Measurements from ENCODE around the gene SLC9A4.

Gene SLC9A4

DNA sequence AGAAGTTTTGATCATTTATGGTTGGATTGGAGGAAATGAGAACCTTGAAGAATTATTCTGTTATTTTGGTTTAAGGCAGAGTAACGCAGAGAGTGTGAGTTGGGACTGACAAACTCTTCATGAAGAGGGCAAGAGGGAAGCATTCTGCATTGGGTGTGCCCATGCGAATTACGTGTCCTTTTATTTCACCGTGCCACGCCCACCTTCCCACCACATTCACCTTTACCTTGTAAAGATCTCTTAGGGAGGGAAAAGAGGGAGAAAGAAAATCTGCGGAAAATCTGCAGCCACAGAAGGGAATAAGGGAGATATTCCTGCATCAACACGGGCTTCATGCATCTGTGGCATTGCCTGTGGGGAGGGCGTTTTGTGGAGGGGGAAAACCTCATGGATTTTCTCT is 31.8 kb downstream of the SLC9A4 start:
- DNase-seq: no peak

DNA sequence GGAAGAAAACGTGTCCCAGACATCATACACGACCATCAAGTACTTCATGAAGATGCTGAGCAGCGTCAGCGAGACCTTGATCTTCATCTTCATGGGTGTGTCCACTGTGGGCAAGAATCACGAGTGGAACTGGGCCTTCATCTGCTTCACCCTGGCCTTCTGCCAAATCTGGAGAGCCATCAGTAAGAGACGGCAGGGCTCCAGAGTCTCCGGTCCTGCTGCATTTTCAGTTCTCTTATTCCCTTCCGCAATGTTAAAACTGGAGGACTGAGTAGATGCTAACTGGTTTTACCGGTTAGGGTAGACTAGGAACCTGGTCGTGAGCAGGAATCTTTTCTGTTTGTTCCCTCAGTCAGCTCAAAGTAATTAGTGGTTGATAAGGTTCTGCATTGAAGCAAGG is 32.3 kb downstream of the SLC9A4 start:
- peak; percentile 56 for DNase-seq

DNA sequence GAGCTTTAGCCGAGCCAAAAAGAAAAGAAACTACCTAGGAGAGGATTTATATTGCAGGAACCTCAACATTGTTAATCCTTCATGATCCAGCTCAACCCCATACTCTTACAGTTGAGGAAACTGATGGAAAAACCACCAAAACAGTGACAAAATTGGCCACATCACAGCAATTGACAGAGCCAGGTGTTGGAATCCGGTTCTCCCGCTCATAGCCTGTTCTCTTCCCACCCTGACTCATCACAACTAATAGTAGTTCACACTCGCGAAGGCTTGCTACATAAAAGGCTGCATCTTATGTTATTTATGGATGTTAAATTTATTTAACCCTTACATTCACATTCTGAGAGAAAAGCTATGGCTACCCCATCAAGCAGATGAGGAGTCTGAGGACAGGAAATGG is 33.7 kb downstream of the SLC9A4 start:
- DNase-seq: no peak

DNA sequence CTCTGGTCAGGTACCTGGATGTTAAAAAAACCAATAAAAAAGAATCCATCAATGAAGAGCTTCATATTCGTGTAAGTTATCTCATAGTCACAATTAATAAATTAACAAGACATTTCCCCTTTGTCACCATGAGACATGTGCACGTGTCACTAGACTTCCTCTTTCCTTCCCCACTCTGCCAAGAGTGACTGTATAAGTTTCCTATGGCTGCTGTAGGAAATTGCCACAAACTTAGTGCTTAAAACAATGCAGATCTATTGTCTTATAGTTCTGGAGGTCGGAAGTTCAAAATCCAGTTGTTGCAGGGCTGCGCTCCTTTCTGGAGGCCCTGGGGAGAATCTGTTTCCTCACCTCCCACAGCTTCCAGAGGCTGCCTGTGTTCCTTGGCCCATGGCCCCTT is 35.8 kb downstream of the SLC9A4 start:
- DNase-seq: no peak

DNA sequence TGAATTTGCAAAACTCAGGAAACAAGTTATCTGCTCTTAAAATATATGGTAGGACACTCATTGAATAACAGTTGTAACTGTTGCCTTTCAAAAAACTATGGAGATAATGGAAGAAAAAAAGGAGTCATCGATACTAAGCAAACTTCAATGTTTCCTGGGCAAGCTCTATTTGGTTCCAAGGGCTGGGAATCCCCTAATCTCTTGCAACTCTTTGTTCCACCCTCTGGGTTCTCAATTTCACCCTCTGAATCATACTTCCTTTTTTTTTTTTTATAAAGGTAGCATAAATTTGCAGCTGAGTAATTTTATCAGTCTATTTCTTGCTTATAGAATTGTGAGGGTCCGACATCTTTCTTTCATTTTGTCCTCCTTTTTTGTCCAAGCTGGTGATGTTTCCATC is 36.7 kb downstream of the SLC9A4 start:
- no peak for DNase-seq

DNA sequence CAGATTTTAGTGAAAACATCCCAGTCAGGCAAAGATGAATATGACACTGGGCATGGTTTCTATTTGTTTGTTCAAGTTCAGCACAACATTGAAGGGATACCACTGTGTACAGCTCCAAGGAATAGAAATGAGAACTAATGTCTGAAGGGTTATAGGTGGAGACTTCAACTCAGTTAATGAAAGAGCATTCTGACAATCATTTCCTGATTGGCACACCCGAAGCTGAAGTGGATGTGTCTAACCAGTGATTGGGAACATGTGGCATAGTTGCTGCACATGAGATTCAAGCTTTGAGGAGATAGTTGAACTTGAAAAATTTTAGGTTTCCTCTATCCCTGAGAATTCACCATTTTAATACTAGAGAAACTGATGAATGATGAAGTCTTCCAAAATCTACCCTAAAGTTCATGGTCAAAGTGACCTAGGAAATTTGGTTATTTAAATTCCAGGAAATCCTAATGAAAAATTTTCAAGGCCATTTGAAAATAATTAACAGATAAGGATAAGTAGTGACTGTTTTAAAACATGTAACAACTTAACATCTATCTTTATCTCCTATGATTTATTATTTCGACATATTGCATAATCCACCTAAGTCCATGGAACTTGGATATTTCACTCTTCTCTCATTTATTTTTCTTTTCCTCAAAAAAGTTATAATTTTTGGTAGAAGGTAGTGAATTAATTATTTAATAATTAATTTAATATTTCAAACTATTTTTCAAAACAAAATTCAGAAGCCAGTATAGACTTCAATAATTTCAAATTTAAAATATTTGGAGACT is 38.0 kb downstream of the SLC9A4 start:
- DNase-seq: no peak

DNA sequence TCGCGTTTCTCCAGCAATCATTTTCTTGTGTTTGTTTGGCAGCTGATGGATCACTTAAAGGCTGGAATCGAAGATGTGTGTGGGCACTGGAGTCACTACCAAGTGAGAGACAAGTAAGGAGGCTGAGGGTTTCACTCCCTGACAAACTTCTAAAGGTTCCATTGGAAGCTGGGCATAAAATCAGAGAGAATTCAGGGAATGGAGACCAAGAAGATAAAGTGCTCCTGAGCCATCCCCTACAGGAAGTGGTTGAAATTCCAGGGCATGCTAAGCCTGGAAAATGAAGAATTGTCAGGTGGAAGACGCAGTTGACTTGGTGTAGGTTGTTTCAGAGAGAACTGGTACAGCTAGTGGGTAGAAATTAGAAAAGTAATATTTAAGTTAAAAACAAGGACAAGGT is 39.1 kb downstream of the SLC9A4 start:
- no peak for DNase-seq

DNA sequence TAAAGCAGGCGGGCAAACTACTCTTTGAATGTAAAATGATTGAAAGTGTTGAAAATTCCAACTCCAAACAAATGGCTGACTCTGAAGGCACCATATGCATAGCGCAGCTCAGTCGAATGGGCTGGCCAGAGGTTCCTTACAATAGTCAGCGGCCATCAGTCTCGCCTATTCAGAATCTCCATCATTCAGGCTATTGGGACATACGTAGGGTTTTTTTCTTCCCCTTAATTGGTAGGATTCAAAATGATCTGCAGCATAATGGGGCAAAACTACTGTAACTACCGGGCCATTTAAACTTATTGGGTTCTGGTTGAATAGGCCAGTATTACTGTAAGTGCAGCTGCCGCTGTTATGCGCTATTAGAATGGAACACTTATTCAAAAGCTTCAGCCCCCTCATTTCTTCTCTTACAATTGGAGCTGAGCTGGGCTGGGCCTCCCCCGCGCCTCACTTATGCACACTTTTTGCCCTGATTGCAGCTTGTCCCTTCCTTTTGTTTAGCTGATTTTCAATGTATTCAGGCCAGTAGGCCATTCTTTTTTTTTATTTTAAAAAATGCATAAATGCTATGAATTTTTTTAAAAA is 40.4 kb downstream of the SLC9A4 start:
- no peak for DNase-seq

DNA sequence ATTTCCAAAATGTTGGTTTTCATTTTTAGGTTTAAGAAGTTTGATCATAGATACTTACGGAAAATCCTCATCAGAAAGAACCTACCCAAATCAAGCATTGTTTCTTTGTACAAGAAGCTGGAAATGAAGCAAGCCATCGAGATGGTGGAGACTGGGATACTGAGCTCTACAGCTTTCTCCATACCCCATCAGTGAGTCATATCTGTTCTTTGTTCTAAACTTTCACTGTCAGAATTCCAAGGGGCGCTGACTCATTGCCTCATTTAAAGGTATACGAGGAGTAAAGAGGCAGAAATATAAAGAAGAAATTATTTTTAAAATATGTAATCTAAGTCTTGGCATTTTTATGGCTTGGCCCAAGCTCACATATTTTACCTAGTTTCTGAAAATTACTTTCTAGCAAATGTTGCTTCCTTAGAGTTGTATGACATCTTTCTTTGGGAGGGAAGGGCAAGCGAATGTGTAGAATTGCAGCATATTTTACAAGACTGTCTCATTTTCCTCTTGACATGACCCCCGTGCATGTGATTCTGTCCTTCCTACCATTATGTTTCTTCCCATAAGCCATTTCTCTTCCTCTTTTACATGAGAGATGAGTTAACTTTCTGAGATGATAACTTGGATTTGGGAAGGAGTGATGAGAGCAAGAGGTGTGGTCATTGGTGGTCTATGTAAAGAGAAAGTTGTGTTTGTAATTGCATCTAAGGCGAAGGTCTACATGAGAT is 41.2 kb downstream of the SLC9A4 start:
- no peak for DNase-seq

DNA sequence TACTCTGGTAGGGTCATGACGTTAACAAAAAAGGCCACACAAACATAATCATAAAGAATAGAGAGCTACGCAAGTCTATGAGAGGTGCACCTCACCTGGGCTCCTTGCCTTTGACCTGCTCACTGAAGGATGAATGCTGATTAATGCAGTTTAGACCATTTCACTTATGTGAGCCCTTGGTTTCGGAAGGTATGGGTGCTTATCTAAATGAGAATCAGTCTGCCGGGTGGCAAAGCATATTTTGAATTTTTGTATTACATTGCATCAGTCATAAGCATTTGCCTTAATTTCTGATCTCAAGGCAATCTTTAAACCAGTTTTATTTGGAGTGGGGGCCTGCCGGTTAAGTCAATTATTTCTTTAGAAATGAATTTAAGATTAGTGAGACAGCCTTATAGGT is 42.8 kb downstream of the SLC9A4 start:
- no peak for DNase-seq

DNA sequence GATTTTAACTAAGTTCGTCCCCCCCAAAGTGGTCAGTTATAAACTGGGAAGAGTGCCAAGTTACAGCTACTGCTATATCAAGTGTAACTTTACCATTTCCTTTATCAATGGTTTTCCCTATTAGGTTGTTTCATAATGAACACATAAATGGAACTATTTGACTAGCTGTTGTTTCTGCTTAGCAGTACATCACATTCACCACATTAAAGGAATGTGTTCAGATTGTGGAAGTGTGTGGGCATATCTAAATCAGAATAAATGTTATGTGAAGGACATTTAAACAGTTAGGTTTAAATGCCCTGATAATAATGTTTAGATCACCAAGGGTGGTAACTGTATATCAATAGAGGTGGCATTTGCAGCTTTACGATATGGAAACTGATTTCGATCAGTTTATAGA is 45.1 kb downstream of the SLC9A4 start:
- DNase-seq: no peak

DNA sequence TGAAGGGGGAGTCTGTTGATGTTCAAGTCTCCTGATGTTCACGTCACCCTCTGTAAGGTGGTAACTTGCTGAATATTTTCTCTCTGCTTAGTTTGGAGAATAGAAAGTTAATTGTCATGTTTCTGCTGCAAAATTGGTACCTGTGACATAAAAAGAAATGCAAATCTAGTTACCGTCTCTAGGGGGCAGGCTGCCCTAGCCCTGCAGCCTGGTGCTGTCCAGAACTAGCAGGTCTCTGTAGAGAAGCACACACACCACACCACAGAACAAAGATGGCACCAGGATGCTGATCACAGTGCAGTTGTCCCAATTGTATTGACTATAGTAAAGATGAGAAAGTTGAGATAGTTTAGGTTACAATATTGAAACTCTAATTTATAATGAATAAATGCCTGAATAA is 47.0 kb downstream of the SLC9A4 start:
- no peak for DNase-seq

DNA sequence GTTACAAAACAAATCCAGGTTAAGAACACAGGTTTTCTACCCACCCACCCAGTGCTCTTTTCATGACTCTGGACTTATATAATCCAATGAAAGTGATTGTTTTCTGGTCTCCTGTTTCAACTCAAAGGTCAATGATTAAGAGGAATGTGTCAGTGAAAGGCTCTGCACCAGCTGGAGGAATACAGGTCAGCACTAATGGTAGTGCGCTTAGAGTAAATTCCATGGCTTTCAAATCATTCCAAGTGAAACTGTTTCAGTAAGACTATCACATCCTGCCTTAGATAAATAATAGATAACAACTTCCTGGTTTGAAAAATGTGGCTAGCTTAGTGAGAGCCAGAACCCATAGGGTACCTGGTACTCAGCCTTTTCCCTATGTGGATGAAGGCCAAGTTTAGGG is 47.8 kb downstream of the SLC9A4 start:
- no peak for DNase-seq

DNA sequence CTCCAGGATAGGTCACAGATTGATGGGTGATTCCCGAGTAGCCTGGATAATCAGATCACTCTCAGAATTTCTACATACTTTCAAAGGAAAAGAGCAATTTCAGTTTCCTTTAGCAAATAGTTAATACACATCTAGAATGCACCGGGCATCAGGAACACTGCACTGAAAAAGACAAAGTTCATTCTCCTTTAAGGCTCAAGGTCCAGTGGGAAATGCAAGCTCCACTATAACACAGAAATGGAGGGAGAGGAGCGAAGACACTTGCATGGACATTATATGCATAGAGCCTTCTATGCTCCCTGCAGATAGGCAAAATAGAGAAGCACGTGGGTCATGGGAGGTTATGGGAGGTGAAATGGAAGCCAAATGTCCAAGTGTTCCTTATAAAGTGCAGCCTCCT is 49.1 kb downstream of the SLC9A4 start:
- no peak for DNase-seq

DNA sequence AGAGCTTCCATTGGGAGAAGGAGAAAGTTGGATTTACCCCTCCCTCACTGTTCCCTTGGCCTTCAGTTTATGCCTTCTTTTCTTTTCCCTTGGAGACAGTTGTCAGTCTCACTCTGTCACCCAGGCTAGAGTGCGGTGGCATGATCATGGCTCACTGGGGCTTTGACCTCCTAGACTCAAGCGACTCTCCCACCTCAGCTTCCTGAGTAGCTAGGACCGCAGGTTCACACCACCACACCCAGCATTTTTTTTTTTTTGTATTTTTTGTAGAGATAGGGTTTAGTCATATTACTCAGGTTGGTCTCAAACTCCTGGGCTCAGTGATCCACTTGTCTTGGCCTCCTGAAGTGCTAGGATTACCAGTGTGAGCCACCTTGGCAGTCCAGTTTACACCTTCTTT is 49.9 kb downstream of the SLC9A4 start:
- no peak for DNase-seq

DNA sequence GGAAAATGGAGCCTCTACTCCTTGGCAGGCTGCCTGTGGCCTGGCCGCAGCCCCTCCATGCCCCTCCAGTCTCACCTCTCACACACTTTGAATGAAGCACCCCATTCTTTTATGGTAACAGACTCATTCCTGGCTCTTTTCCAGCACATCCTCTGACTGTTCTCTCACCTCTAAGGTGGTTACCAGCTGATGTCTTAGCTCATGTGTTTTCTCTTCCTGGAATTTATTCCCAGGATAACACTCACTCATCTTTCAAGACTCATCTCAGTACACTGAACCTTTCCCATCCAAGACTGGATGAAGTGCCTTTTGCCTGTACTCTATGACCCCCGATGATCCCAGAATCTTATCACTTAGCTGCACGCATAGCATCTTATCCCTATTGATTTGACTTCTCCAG is 50.6 kb downstream of the SLC9A4 start:
- DNase-seq: no peak

DNA sequence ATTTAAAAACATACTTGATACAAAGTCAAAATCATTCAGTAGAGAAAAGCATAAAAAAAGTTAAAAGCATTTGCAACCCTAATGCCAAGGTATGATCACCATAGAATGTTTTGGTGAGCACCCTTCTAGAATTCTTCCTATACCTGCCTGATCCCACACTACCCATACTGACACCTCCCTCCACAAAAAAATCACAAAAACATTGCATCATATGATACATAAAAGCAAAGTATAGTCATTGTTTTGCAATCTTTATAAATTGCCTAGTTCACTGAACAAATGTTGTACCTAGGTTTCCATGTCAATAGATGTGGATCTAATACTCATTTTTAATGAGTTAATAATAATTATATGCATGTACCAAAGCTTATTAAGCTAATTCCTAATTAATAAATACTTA is 54.1 kb downstream of the SLC9A4 start:
- DNase-seq: no peak

DNA sequence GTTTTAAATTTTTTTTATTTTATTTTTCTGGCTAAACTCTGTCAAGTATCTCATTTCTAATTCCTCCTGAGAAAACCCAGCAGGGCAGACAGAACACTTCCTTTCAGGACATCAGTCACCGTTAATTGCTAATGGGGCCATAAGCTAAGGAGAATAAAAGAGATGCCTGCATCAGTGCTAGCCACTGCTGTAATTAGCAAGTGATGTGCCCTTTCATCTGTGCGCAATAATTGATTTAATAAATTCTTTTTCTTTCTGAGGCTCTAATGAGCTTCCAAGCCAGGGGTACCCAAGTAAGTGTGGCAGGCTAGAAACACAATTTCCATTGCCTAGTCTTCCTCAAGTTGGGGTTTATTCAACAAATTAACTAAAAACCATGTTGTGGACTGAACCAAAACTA is 65.5 kb downstream of the SLC9A4 start:
- no peak for DNase-seq

DNA sequence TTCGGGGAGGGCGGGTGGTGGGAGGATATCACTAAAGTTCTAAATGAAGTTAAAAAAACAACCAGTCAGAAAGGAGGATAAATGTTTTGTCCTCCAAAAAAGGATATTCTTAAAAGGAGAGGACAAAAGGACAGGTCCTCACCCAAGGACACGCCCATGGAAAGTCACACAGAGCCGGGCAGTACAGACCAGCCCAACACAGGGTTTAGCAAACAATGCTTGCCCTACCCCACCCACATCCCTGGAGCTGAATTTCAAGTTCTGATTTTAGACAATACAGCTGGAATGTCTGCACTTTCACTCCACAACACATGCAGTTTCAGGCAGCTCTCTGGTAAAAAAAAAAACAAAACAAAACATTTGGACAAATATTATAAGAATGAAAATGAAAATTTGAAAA is 67.9 kb downstream of the SLC9A4 start:
- no peak for DNase-seq

DNA sequence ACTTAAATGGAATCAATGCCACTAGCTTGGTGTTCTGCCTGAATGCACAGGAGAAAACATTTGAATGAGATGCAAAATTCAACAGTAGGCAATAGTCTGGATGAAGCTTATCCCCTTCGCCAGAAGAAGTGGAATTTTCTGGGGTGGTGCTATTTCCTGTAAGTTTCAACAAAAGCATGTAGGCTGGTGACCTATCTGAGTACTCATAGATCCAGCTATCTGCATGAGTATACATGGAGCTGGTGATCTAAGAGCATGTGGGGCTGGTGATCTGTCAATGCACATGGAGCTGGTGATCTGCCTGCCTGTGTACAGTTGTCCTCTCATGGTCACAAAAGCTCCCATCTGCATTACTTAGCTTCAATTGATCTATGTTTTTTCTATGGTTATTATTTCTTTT is 71.2 kb downstream of the SLC9A4 start:
- DNase-seq: no peak

DNA sequence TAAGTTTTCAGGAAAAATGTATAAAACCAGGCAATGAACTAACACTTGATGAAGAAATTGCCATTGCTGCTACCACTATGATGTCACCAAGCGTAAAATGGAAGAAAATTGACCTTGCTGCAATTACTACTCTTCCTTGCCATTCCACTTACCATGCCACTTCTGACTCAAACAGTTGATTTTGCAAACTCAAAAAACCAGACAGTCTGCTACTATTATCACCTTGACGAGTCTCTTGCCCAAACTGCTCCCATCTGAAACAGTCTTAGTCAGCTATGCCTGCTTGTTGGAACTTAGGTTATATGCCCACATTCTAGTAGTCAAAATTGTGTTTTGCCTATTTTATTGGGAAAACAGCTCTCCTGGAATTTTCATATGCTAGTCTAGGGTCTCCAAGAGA is 74.4 kb downstream of the SLC9A4 start:
- no peak for DNase-seq

DNA sequence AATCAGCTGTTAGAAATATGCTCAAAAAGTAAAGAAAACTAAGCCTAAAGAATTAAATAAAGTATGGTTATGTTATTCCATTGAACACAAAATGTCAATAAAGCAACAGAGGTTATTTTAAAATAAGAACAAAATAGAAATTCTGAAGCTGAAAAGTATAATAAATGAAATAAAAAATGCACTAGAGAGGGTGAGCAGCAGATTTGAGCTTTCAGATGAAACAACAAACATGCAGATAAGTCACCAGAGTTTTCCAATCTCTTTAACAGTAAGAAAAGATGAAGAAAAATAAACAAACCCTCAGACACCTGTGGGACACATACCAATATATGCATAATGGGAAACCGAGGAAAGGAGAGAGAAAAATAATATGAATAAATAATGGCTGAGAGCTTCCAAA is 76.0 kb downstream of the SLC9A4 start:
- no peak for DNase-seq

DNA sequence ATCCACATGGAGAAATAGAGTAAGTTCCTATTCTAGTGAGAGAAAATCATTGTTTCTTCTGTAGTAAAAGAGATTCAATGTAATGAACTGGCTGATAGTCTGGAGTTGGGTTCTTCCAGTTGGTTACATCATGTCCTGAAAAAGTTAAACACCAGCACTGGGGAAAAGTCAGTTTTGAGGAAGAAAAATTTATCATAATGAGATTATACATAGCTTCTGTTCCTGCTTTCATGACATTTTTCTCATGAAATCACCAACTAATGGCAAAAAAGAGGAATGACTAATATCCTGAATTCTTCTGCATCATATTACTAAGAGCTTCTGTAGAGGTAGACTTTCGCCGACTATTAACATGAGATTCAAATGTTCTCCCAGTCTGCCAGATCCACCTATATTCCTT is 77.1 kb downstream of the SLC9A4 start:
- DNase-seq: no peak

DNA sequence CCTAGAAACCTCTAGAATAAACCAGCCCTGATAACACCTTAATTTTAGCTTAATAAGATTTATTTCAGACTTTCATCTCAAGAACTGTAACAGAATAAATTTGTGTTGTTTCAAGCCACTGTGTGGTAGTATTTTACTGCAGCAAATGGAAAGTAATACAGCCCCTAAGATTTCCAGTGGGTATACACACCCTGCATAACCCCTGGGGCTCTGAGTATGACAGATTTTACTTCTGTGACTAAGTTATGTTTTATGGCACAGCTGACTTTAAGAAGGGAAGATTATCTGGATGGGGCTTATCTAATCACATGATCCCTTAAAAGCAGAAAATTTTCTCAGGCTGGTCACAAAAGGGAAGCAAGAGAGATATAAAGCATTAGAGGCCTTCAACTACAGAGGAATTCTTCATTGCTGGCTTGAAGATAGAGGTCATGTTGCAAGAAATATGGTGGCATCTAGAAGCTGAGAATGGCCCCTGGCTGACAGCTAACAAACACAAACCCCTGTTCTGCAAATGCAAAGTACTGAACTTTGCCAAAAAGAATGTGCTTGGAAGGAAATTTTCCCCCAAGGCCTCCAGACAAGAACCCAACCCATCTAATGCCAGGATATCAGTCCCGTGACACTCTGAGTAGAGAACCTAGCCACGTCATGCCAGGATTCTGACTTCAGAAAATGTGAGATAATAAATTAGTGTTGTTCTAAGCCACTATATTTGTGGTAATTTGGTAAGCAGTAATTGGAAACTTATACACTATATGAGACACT is 78.5 kb downstream of the SLC9A4 start:
- DNase-seq: no peak
